ENCODE data around the gene FAM72A.
"Not testable (repeated sequence)": the region's sequence is repeated elsewhere in the genome, so short reads cannot be mapped to it uniquely, and the experiment has no call there.

GRCh38 chr1:206186826-206187225, 15.8 kb downstream of the FAM72A start:
- not testable (repeated sequence) for TF ChIP-seq CTCF (IDR thresholded peaks at IDR 0.05); USF2 (IDR thresholded peaks at IDR 0.05; ENCODE audit: borderline replicate concordance, low read depth, low read length); GABPA (IDR thresholded peaks at IDR 0.05; ENCODE audit: low read depth); FOXJ3 (CRISPR knock-in tag; IDR thresholded peaks at IDR 0.05); TCF12 (IDR thresholded peaks at IDR 0.05); RCOR1 (IDR thresholded peaks at IDR 0.05; ENCODE audit: low read length); SMC3 (IDR thresholded peaks at IDR 0.05; ENCODE audit: low read depth, low read length); POLR2AphosphoS5 (IDR thresholded peaks at IDR 0.05; ENCODE audit: low read depth, low read length); NRF1 (IDR thresholded peaks at IDR 0.05; ENCODE audit: low read depth, low read length); REST (IDR thresholded peaks at IDR 0.05; ENCODE audit: low read depth, low read length); YY1 (IDR thresholded peaks at IDR 0.05; ENCODE audit: low read depth); GATA2 (CRISPR knock-in tag; IDR thresholded peaks at IDR 0.05)
- TF ChIP-seq, protein P1, sequence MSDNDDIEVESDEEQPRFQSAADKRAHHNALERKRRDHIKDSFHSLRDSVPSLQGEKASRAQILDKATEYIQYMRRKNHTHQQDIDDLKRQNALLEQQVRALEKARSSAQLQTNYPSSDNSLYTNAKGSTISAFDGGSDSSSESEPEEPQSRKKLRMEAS (IDR thresholded peaks at IDR 0.05; ENCODE audit: low read depth): not testable (repeated sequence)
